Adipocyte (in vitro differentiated cells): ENCODE results near the gene GLRX5.
"Not testable (repeated sequence)": the region's sequence is repeated elsewhere in the genome, so short reads cannot be mapped to it uniquely, and the experiment has no call there.

Source experiments
- DNase-seq: peaks from one replicate; pipeline ENCODE4 v3.0.0-alpha.2; 2015; ENCODE audit warnings: low read depth
- H3K27me3 ChIP-seq: replicated peaks from 2 replicates; pipeline ENCODE4 v1.7.0; 2013; ENCODE audit warnings: mild to moderate bottlenecking, low read length, moderate library complexity; ENCODE audit not compliant: control insufficient read depth, insufficient read depth
- H3K36me3 ChIP-seq: 2 replicates; pipeline ENCODE4 v1.7.0; 2013; ENCODE audit warnings: low read length, mild to moderate bottlenecking, moderate library complexity; ENCODE audit not compliant: control insufficient read depth, insufficient read depth, severe bottlenecking
- H3K4me1 ChIP-seq: 2 replicates; pipeline ENCODE4 v1.7.0; 2013; ENCODE audit warnings: mild to moderate bottlenecking, low read length, moderate library complexity; ENCODE audit not compliant: control insufficient read depth, insufficient read depth
- H3K4me3 ChIP-seq: 2 replicates; pipeline ENCODE4 v1.7.0; 2013; ENCODE audit warnings: mild to moderate bottlenecking, low read length, moderate library complexity
- H3K9ac ChIP-seq: 2 replicates; pipeline ENCODE4 v1.7.0; 2013; ENCODE audit warnings: mild to moderate bottlenecking, low read length, moderate library complexity
- H3K9me3 ChIP-seq: 2 replicates; pipeline ENCODE4 v1.7.0; 2013; ENCODE audit warnings: mild to moderate bottlenecking, low read length, moderate library complexity; ENCODE audit not compliant: control insufficient read depth

The GLRX5 gene

DNA sequence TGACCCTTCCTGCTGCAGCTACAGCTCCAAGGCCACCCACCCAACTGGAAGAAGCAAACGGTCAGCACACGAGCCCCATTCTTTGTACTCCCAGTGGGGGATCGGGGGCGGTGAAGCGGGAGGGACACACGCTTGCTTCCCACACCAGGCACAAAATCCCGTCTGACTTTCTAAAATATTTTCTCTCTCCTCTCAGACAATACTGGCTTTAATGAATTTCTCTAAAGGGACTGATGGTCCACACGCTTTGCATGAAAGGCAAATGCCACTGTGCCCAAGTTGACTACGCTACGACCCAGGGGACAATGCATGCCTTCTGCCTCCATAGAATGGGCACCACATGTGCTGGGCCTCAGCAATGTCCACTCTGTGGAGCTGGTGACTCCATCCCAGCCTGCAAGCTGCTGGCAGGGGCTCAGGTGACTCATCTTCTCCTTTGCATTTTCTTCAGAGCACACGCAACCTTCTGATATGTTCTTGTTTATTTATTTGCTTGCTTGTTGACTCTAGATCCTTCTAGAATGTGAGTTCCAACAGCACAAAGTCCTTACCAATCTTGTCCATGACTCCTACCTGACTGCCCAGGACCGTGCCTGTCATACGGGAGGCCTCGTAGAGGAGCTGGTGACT is 34.0 kb upstream of the GLRX5 start:
- peak overlapping the region; percentile 51 for H3K9ac ChIP-seq
- no peaks in the 10 kb centered on the region for H3K27me3 ChIP-seq
- no peaks in the 10 kb centered on the region for H3K9me3 ChIP-seq
- peaks cover 5% of the 10 kb centered on the region for H3K36me3 ChIP-seq
- peak; percentile 89 for DNase-seq
- H3K4me1 ChIP-seq = peaks cover 79% of the 10 kb centered on the region
- no peak overlapping the region for H3K4me3 ChIP-seq

- Histone ChIP-seq H3K4me1 (peaks cover 72% of the 10 kb centered on the region), H3K27me3 (no peaks in the 10 kb centered on the region), H3K9me3 (no peaks in the 10 kb centered on the region), H3K9ac (no peak overlapping the region), H3K4me3 (no peak overlapping the region), H3K36me3 (peaks cover 13% of the 10 kb centered on the region)
- no peak for DNase-seq
Measured at GRCh38 chr14:95502381-95502950, 32.4 kb upstream of the GLRX5 start.

DNA sequence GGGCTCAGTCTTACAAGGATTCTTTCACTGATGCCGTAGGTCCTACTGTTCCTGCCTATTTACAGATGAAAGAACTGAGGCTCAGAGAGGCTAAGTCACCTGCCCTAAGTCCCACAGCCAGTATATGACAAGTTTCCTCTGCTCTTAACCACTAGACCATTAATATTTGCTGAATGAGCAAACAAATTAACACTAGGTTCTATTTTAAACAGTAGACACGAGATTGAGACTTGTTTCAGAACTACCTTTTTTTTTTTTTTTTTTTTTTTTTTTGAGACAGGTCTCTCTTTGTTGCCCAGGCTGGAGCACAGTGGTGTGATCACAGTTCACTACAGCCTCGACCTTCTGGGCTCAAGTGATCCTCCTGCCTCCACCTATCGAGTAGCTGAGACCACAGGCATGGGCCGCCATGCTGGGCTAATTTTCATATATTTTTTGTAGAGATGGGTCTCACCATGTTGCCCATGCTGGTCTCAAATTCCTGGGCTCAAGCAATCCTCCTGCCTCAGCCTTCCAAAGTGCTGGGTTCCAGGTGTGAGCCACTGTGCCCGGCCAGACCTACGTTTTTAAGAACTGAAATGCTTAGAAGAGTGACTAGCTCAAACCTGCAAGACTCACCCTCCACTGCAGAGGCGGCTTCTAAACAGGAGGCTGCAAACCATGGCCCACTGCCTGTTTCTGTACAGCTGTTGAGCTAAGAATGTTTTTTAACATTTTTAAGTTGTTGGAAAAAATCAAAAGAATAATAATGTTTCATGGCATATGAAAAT is 31.3 kb upstream of the GLRX5 start:
- Histone ChIP-seq H3K36me3 (peaks cover 13% of the 10 kb centered on the region), H3K9me3 (no peaks in the 10 kb centered on the region), H3K4me3 (no peak overlapping the region), H3K27me3 (no peaks in the 10 kb centered on the region), H3K9ac (no peak overlapping the region), H3K4me1 (peaks cover 78% of the 10 kb centered on the region)
- no peak for DNase-seq

DNA sequence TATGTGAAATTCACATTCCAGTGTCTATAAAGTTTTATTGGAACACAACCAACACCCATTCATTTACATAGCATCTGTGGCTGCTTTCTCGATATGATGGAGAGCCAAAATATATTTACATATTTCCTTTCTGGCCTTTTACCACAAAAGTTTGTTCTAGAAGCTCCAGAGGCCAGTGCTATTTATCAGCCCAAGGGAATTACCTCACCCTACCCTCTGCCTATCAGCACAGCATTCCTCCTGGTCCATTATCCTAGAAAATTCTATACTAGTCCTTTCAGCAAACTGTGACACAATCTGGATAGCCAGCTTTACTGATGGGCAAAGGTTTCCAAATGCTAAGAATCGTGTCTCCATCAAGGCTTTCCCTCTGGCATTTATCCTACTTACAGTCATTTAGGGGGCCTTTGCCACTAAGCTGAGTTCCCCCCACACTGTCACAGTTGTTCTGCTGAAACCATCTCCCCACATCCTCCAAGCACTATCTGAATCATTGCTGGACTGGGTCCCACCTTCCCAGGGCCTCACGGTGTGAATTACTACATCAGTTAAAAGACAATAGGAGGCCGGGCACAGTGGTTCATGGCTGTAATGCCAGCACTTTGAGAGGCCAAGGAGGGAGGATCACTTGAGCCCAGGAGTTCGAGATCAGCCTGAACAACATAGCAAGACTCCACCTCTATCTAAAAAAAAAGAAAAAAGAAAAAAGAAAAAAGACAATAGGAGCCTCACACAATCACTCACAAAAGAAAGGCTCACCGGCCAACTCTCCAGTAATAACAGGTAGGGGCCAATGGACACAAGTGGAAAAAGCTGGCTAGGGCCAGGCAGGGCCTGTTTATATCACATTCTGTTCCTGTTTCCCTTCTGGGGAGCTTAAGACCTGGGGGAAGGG is 30.5 kb upstream of the GLRX5 start:
- no peak overlapping the region for H3K4me3 ChIP-seq
- peaks cover 16% of the 10 kb centered on the region for H3K36me3 ChIP-seq
- peak overlapping the region; percentile 17 for H3K9ac ChIP-seq
- no peaks in the 10 kb centered on the region for H3K9me3 ChIP-seq
- H3K4me1 ChIP-seq = peaks cover 73% of the 10 kb centered on the region
- H3K27me3 ChIP-seq = no peaks in the 10 kb centered on the region
- DNase-seq = no peak

DNA sequence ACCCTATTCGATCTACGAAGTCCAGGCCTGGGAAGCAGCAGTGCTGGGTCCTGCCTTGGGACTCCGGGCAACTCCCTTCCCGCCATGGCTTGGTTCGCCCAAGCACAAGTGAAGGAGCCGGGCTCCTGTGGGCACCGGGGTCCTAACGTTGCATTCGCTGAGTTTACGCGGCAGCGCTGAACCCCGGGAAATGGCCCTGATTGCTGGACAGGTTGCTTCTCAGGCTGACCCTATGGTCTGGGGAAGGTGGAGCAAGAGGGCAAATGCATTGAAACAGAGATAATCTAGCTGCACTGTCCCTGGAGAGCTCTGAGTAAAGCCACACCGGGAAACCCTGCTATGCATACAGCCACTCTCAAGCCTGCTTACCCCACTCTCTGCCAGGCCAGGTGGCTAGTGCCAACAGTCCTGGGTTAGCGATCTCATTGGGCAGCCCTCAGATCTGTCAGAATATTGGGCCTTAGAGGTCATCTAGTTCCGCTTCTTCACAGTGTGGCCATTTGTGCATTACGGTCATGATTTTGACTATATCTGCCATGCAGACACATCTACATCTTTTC is 29.7 kb upstream of the GLRX5 start:
- Histone ChIP-seq H3K9ac (peak overlapping the region; percentile 17), H3K9me3 (no peaks in the 10 kb centered on the region), H3K27me3 (no peaks in the 10 kb centered on the region), H3K36me3 (peaks cover 22% of the 10 kb centered on the region), H3K4me1 (peaks cover 74% of the 10 kb centered on the region), H3K4me3 (no peak overlapping the region)
- no peak for DNase-seq

DNA sequence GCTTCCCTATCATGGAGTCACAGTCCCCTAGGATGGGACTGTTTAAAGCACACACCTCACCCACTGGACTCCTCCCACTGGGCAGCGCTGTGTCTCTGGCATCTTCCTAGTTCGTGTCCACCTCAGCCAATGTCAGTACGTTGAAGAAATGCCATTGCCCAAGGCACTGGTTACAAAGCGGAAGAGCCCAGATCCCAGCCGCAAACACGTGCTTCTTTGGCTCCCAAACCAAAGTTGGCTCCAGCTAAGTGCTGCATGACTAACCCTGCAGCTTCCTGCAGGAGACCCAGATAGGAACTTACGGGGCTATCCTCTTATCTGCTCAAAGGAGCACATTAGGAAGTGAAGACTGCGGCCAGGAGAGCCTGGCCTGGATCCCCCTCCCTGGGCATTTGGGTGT is 27.7 kb upstream of the GLRX5 start:
- no peaks in the 10 kb centered on the region for H3K27me3 ChIP-seq
- peak; percentile 88 for DNase-seq
- peaks cover 73% of the 10 kb centered on the region for H3K4me1 ChIP-seq
- H3K4me3 ChIP-seq = peak overlapping the region; percentile 39
- peak overlapping the region; percentile 64 for H3K9ac ChIP-seq
- H3K9me3 ChIP-seq = no peaks in the 10 kb centered on the region
- peaks cover 22% of the 10 kb centered on the region for H3K36me3 ChIP-seq

DNA sequence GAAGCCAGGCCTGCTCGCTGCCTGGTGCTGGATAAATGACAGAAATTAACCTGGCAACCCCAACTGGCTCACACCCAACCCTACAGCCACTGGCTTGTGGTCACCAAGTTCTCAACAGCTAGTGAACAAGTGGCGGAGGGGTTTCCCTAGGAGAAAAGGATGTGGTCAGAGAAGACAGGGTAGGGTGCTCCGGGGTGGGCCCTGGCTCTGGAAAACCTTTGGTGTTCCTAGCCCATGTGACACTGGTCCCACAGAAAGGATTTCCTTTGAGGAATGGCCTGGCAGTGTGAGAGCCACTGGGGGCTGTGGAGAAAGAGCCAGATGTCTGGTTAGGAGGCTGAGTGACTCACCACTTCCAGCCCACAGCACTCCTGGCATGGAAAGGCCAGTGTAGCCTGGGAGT is 27.1 kb upstream of the GLRX5 start:
- H3K4me3 ChIP-seq = peak overlapping the region; percentile 39
- no peaks in the 10 kb centered on the region for H3K9me3 ChIP-seq
- H3K36me3 ChIP-seq = peaks cover 22% of the 10 kb centered on the region
- H3K9ac ChIP-seq = peak overlapping the region; percentile 64
- DNase-seq = peak; percentile 59
- peaks cover 69% of the 10 kb centered on the region for H3K4me1 ChIP-seq
- H3K27me3 ChIP-seq = no peaks in the 10 kb centered on the region

DNA sequence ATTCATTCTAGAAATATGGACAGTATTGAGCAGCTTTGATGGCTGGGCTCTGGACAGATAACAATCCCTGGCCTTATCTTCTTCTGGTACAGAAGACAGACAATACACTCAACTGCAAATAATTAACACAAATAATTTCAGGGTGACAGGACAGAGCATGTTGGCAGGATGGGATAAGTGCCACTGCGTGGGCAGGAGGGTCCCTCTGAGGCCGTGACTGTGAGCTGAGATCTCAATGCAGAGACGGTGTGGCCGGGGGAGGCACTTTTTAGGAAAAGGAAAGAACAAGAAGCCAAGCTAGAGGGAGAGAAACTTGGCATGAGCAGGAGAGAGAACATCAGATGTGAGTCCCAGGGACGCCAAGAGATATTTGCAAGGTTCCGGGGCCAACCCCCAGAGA is 26.5 kb upstream of the GLRX5 start:
- no peaks in the 10 kb centered on the region for H3K9me3 ChIP-seq
- peaks cover 22% of the 10 kb centered on the region for H3K36me3 ChIP-seq
- H3K27me3 ChIP-seq = no peaks in the 10 kb centered on the region
- DNase-seq = no peak
- H3K4me3 ChIP-seq = no peak overlapping the region
- peaks cover 62% of the 10 kb centered on the region for H3K4me1 ChIP-seq
- H3K9ac ChIP-seq = peak overlapping the region; percentile 20

DNA sequence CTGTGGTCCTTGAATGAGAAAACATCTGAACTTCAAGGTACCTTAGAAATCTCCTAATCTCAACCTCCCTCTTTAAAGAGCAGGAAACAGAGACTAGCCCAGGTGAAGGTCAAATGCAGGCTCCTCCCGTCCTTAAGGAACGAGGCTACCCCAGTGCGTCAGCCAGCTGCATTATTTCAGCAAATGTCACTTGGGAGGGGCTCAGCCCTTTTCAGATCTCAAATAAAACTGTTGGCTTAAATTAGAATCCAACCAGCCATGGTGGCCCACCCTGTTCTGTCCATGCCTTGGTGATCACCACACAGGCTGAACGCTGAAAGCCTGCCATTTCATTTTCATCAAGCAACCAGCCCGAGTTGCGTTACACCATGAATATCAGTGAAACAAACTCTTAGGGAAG is 25.4 kb upstream of the GLRX5 start:
- H3K36me3 ChIP-seq = peaks cover 17% of the 10 kb centered on the region
- H3K9ac ChIP-seq = no peak overlapping the region
- DNase-seq = no peak
- H3K4me1 ChIP-seq = peaks cover 61% of the 10 kb centered on the region
- H3K9me3 ChIP-seq = no peaks in the 10 kb centered on the region
- H3K4me3 ChIP-seq = no peak overlapping the region
- H3K27me3 ChIP-seq = no peaks in the 10 kb centered on the region

DNA sequence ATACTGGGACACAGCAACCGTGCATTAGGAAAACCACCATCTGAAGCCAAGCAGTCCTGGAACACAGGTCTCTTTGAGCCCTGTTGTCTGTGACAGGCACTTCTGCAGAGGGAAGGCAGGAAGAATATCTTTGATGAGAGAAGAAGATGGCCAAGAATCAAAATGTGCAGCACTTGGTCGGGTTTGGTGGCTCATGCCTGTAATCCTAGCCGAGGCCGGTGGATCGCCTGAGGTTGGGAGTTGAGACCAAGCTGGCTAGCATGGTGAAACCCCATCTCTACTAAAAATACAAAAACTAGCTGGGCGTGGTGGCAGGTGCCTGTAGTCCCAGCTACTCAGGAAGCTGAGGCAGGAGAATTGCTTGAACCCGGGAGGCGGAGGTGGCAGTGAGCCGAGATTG is 24.5 kb upstream of the GLRX5 start:
- not testable (repeated sequence) for H3K9me3 ChIP-seq, H3K9ac ChIP-seq, H3K27me3 ChIP-seq, DNase-seq, H3K4me3 ChIP-seq
- Histone ChIP-seq H3K4me1 (peaks cover 63% of the 10 kb centered on the region), H3K36me3 (peaks cover 17% of the 10 kb centered on the region)
